Chondrocyte (in vitro differentiated cells): Measurements from ENCODE around the gene FAM131A. TPM values are rescaled to one million over a fixed set of nuclear protein-coding genes. Genes with fewer than 3 reads are reported as not detected.

Experiments used
- DNase-seq: peaks from one replicate; pipeline ENCODE4 v3.0.0; 2021; ENCODE audit warnings: mixed read lengths, low spot score
- H3K27ac Mint-ChIP-seq: one replicate; pipeline ENCODE4 v1.8.0; 2021; ENCODE audit warnings: mild to moderate bottlenecking, moderate library complexity, mixed read lengths; ENCODE audit not compliant: unreplicated experiment
- H3K27me3 Mint-ChIP-seq: 2 replicates; pipeline ENCODE4 v1.8.0; 2021; ENCODE audit warnings: low read depth, mixed read lengths
- H3K36me3 Mint-ChIP-seq: 2 replicates; pipeline ENCODE4 v1.8.0; 2021; ENCODE audit warnings: low read depth, mixed read lengths
- H3K4me1 Mint-ChIP-seq: 2 replicates; pipeline ENCODE4 v1.8.0; 2021; ENCODE audit warnings: low read depth, mild to moderate bottlenecking, mixed read lengths
- H3K4me3 Mint-ChIP-seq: one replicate; pipeline ENCODE4 v1.8.0; 2021; ENCODE audit warnings: mild to moderate bottlenecking, moderate library complexity, mixed read lengths; ENCODE audit not compliant: unreplicated experiment
- H3K9me3 Mint-ChIP-seq: 2 replicates; pipeline ENCODE4 v1.8.0; 2021; ENCODE audit warnings: low read depth, mixed read lengths
- total RNA-seq: library from RNA; stranded (reverse); gene quantifications from 3 replicates; pipeline ENCODE4 v1.2.1, GENCODE V29; 2021
- TF ChIP-seq, protein P1 (sequence below): fragments of 200-600 bp; sonication (generic); IDR thresholded peaks from 2 replicates; pipeline ENCODE4 v1.5.0; 2021; ENCODE audit warnings: antibody characterized with exemption, mild to moderate bottlenecking, moderate library complexity

FAM131A gene
- total RNA-seq, 1 donor from 2014 or later = 13.4 TPM

DNA sequence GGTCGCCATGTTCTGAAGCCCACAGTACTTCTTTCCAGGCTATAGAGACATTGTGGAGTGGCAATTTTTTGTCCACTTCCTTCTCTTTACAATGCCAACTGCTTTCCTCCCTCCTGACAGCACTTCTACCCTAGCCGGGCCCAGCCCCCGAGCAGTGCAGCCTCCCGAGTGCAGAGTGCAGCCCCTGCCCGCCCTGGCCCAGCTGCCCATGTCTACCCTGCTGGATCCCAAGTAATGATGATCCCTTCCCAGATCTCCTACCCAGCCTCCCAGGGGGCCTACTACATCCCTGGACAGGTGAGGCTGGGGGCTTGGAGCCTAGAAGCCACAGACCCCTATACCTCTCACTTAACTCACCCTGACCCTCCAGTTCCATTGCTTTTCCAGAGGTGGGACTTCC lies 20.2 kb upstream of the FAM131A start:
- H3K27ac Mint-ChIP-seq = peak overlapping the region; percentile 74
- TF ChIP-seq, protein P1, sequence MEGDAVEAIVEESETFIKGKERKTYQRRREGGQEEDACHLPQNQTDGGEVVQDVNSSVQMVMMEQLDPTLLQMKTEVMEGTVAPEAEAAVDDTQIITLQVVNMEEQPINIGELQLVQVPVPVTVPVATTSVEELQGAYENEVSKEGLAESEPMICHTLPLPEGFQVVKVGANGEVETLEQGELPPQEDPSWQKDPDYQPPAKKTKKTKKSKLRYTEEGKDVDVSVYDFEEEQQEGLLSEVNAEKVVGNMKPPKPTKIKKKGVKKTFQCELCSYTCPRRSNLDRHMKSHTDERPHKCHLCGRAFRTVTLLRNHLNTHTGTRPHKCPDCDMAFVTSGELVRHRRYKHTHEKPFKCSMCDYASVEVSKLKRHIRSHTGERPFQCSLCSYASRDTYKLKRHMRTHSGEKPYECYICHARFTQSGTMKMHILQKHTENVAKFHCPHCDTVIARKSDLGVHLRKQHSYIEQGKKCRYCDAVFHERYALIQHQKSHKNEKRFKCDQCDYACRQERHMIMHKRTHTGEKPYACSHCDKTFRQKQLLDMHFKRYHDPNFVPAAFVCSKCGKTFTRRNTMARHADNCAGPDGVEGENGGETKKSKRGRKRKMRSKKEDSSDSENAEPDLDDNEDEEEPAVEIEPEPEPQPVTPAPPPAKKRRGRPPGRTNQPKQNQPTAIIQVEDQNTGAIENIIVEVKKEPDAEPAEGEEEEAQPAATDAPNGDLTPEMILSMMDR = no peak
- DNase-seq = no peak
- H3K27me3 Mint-ChIP-seq = no peaks in the 10 kb centered on the region
- H3K4me3 Mint-ChIP-seq = peak overlapping the region; percentile 84
- H3K9me3 Mint-ChIP-seq = no peaks in the 10 kb centered on the region
- peaks cover 53% of the 10 kb centered on the region for H3K4me1 Mint-ChIP-seq
- H3K36me3 Mint-ChIP-seq = peaks cover 25% of the 10 kb centered on the region

DNA sequence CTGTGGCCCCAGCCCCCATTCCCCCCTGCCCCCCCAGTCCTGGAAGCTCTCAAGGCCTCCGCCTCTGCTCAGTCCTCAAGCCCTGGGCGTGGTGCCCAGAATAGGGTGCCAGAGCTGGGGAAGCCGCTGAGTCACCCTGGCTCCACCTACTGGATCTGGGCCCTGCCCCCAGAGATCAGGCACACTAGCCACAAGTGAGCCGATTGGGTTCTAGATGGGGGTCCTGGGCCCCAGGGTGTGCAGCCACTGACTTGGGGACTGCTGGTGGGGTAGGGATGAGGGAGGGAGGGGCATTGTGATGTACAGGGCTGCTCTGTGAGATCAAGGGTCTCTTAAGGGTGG lies 17.3 kb upstream of the FAM131A start:
- Mint-ChIP-seq H3K36me3 (peaks cover 48% of the 10 kb centered on the region), H3K27ac (peak overlapping the region; percentile 91), H3K27me3 (no peaks in the 10 kb centered on the region), H3K9me3 (no peaks in the 10 kb centered on the region), H3K4me3 (peak overlapping the region; percentile 9), H3K4me1 (peaks cover 49% of the 10 kb centered on the region)
- TF ChIP-seq, protein P1 = no peak
- DNase-seq = peak; percentile 98

DNA sequence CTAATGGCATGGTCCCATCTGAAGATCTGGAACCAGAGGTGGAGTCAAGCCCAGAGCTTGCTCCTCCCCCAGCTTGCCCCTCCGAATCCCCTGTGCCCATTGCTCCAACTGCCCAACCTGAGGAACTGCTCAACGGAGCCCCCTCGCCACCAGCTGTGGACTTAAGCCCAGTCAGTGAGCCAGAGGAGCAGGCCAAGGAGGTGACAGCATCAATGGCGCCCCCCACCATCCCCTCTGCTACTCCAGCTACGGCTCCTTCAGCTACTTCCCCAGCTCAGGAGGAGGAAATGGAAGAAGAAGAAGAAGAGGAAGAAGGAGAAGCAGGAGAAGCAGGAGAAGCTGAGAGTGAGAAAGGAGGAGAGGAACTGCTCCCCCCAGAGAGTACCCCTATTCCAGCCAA lies 15.7 kb upstream of the FAM131A start:
- H3K4me3 Mint-ChIP-seq = no peak overlapping the region
- H3K27ac Mint-ChIP-seq = no peak overlapping the region
- no peak for DNase-seq

DNA sequence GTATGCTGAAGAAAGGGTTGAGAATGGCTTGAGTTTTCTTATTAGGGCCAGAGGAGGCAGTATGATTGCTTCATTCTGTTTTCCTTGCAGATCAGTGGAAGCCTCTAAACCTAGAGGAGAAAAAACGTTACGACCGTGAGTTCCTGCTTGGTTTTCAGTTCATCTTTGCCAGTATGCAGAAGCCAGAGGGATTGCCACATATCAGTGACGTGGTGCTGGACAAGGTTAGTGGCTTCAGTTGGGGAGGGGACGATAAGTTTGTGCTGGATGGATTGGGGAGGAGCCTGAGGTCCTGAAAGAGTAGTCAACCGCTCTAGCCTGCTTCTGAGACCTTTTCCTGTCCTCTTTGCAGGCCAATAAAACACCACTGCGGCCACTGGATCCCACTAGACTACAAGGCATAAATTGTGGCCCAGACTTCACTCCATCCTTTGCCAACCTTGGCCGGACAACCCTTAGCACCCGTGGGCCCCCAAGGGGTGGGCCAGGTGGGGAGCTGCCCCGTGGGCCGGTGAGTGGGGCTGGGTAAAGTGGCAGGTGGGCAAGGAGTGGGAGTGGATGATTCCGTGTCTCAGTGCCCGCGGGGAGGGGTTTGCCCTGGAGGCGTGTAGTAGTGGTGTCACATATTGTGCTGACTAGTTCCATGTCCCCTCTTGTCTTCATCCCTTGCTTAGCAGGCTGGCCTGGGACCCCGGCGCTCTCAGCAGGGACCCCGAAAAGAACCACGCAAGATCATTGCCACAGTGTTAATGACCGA lies 14.5 kb upstream of the FAM131A start:
- Mint-ChIP-seq H3K27ac (no peak overlapping the region), H3K4me3 (no peak overlapping the region)
- no peak for DNase-seq

More for the DNA sequence above, 15.7 kb upstream of the FAM131A start:
- Mint-ChIP-seq H3K9me3 (no peaks in the 10 kb centered on the region), H3K27me3 (no peaks in the 10 kb centered on the region), H3K36me3 (peaks cover 61% of the 10 kb centered on the region), H3K4me1 (peaks cover 44% of the 10 kb centered on the region)
- TF ChIP-seq, protein P1 = no peak

DNA sequence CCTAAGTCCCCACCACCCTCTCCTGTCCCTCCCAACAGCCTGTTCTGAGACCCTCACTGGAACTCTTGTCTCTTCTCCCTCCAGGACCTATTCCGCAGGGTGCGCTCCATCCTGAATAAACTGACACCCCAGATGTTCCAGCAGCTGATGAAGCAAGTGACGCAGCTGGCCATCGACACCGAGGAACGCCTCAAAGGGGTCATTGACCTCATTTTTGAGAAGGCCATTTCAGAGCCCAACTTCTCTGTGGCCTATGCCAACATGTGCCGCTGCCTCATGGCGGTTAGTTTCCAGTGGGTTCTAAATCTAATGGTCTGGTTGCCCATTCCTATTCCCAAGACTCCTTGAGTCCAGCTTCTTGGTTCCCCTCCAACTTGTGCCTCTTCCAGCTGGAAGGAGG lies 13.7 kb upstream of the FAM131A start:
- no peak for DNase-seq
- peaks cover 28% of the 10 kb centered on the region for H3K4me1 Mint-ChIP-seq
- H3K4me3 Mint-ChIP-seq = no peak overlapping the region
- no peak overlapping the region for H3K27ac Mint-ChIP-seq
- no peaks in the 10 kb centered on the region for H3K9me3 Mint-ChIP-seq
- TF ChIP-seq, protein P1 = no peak
- peaks cover 68% of the 10 kb centered on the region for H3K36me3 Mint-ChIP-seq
- no peaks in the 10 kb centered on the region for H3K27me3 Mint-ChIP-seq

More for the DNA sequence above, 14.5 kb upstream of the FAM131A start:
- Mint-ChIP-seq H3K4me1 (peaks cover 32% of the 10 kb centered on the region), H3K27me3 (no peaks in the 10 kb centered on the region), H3K9me3 (no peaks in the 10 kb centered on the region), H3K36me3 (peaks cover 65% of the 10 kb centered on the region)
- TF ChIP-seq, protein P1 = no peak
